HG03060 (cell line): ENCODE measurements around the gene NUAK1.
"Not testable (repeated sequence)": the region's sequence is repeated elsewhere in the genome, so short reads cannot be mapped to it uniquely, and the experiment has no call there.

Source experiments
- ATAC-seq: cut with Tn5 transposase; IDR thresholded peaks from one replicate; pipeline ENCODE4 v1.9.1; 2021; ENCODE audit warnings: low read depth, moderate number of reproducible peaks; ENCODE audit not compliant: unreplicated experiment

The NUAK1 gene

DNA sequence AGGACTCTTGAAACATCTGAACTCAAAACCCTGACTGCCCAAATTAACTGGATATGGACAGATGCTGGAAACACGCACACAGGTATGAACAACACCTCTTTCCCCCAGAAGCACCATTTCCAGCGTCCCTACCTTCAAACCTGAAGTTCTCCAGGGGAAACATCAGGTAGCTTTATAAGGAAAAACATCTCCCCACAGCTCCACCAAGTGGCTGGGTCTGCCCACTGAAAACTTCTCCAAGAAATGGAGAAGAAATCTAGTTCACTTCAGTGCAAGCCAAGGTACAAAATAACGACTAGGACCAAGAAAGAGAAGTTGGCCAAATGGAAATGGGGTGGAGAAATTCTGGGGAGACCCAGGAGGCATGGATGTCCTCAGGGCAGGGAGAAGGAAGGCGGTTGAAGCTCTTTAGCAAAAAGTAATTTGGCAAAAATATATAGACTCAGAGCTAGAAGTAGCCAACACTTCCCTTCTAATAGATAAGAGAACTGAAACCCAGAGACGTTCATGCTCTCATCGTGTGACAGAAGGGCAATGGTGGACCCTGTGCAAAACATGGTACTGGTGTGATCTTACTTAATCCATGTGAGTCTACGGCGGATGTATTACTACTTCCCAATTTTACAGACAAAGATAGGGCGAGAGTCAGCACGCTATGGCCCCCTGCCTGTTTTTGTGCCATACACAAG, 10.5 kb upstream of the NUAK1 start:
- ATAC-seq, result no peak

DNA sequence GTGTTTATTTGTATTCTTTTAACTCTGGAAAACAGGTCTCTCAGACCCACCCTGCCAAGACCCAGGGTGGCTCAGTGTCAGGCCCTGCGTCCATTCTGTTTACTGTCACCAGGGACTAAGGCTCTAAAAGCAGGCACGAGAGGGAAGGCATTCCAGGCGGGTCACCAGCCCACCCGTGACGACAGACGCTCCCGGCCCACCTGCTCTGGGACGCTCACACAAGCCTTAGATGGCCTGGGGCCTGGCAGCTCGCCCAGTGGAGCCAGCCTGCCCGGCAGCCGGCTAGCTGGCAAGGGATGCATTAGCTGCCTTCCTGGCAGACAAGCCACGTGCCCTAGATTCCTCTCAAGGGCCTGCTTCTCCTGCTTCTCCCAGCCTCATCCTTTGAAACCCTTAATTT, 9.2 kb upstream of the NUAK1 start:
- ATAC-seq, result no peak

DNA sequence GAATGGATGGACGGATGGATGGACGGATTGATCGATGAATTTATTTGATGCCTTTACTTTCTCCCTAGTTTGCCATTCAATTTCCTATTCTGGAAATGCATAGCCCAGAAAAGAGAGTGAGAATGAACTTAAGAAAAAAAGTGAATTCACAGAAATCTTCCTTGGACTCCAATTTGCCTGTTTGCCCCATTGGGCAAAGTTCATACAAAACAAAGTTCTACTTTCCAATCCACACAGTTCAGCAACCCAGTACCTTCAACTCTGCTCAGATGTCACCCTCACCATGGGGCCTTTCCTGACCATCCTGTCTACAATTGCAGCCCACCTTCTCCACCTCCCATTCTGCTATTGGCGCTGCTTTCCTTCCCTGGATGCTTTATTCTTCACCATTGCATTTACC, 8.2 kb upstream of the NUAK1 start:
- no peak for ATAC-seq

DNA sequence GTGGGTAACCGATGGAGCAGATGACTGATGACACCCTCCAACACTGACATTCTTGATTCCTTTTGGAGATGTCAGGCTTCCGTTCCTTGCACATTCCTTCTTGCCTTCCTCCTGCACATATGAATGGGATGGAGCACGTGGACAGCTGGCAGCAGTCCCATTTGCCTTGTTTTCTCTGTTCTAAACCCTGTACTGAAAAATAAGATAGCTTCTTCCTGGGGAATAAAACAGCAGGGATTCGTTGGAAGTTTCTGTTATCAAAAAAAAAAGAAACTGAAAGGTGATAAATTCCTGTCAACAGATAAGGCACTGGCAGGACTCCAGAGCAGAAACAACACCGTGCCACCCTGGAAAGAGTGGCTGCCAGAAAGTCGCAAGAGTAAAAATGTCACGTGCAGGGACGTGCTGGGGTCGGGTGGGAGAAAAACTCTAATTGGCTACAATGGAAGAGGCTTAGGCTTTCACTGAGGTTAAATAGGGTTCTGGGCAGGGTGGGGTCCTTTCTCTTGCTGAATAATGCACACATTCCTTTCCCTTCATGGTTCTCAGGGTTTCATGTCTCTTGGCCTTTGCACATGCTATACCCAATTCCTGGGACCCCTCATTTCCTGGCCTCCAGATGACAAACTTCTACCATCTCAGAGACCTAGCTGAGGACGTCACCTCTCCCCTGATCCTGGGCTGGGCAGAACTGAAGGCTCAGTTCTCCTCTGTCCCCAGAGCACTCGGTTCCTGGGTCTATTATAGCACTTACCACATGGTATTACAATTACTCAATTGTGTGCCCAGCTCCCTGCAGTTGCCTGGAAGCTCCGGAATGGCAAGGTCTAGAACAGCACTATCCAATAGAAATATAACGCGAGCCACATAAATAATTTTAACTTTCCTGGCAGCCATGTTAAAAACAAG, 7.0 kb upstream of the NUAK1 start:
- no peak for ATAC-seq

DNA sequence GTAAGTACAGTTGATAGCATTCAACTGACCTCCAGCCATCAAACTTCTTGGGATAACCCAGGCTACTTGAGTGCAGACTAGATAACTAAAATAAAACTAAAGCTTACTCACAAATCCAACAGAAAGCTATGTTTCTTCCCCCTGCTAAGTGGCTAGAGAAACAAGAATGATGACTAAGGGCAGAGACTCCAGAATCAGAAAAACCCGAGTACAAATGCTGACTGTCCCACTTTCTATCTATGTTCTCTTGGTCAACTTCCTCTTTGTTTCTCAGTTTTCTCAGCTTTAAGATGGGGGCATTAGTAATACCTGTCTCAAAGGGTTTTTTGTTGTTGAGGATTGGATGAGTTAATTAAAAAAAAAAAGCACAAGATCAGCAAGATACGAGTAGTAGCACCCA, 6.1 kb upstream of the NUAK1 start:
- no peak for ATAC-seq

DNA sequence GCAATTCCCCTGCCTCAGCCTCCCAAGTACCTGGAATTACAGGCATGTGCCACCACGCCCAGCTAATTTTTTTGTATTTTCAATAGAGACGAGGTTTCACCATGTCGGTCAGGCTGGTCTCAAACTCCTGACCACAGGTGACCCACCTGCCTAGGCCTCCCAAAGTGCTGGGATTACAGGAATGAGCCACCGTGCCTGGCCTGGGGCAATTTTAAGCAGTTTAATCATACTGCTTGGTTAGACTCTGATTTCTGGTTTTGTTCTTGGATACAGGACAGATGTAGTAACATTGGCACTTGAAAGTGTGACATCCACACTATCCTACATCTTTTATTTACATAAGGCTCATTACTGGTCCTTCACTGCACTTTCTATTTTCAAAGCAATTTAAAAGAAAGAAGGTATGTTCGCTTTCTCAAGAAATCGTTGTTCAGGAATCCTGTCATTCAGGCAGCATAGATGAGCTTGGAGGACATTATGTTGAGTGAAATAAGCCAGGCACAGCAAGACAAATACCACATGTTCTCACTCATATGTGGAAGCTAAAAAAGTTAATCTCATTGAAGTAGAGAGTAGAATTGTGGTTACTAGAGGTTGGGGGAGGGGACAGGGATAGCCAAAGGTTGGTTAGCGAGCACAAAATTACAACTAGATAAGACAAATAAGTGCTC, 4.0 kb upstream of the NUAK1 start:
- no peak for ATAC-seq

DNA sequence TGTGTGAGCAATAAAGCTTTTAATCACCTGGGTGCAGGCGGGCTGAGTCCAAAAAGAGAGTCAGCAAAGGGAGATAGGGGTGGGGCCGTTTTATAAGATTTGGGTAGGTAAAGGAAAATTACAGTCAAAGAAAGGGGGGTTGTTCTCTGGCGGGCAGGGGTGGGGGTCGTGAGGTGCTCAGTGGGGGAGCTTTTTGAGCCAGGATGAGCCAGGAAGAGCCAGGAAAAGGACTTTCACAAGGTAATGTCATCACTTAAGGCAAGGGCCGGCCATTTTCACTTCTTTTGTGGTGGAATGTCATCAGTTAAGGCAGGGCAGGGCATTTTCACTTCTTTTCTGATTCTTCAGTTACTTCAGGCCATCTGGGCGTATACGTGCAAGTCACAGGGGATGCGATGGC, 3.2 kb upstream of the NUAK1 start:
- ATAC-seq, result not testable (repeated sequence)

GRCh38 chr12:106141452-106141851, 2.7 kb upstream of the NUAK1 start:
- no peak for ATAC-seq

DNA sequence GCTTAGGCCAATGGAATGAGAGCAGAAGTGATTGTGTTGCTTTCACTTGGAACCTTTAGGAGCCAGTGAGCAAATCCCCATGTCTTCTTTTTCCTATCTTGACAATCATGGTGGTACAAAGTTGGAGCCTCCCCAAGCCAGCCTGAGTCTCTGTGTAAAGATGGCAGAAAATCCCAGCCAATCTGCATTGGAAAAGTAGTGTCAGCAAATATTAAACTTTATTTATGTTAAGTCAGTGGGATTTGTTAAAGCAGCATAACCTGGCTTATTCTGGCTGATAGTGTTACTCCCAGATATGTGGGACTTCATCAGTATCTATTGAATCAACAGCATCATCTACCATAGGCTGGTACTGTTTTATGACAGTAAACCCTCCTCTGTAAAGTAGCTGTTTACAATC, 2.2 kb upstream of the NUAK1 start:
- ATAC-seq, result no peak

GRCh38 chr12:106140223-106140986, 1.7 kb upstream of the NUAK1 start:
- no peak for ATAC-seq

GRCh38 chr12:106139422-106140171, 843 bp upstream of the NUAK1 start:
- no peak for ATAC-seq

DNA sequence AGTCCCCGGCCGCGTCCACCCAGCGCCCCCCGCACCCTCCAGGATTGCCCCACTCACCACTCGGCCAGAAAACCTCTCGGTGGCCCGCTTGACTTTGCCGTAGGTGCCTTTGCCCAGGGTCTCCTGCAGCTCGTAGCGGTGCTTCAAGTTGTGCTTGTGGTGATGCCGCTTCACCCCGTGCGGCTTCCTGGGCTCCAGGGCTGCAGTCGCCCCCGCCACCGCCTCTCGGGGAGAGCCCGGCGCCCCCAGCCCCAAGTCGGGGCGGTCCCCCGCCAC, 459 bp downstream of the NUAK1 start:
- no peak for ATAC-seq

- ATAC-seq, result no peak
Measured at GRCh38 chr12:106137530-106138356, 1.0 kb downstream of the NUAK1 start.

DNA sequence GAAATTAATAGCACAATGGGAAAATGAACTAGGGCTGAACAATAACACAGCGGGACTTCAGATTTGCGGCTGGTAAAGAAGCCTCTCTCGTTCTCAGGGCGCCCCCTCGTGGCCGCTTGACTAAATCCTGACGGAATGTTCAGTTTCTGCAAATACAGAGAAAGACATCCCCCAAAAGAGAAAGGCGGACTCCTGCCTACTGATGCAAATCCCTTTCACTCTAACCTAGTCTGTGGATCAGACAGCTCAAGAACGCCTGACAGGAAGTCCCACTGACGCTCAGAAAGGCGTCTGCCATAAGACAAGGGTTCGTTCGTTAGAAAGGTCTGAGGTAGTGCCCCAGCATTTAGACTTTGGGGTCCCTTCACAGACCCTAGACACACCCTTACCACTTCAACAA, 2.5 kb downstream of the NUAK1 start:
- ATAC-seq, result no peak

DNA sequence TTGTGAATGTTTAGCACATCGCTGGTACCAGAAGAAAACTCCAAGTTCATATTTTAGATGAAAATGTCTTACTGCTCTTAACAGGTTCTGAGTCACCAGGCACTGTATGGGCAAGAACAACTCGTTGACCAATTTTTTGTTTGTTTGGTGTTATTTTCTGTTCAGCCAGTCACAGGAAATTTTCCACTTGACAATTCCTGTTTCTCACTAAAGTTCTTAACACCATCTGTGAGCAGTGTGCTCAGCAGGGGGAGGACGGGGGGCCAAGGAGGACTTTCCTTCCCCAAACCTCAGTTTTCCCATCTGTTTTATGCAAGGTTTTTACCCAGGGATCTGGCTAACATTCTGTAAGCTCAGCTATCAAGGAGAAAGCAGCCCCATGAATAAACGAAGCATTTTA, 3.0 kb downstream of the NUAK1 start:
- ATAC-seq, result no peak

DNA sequence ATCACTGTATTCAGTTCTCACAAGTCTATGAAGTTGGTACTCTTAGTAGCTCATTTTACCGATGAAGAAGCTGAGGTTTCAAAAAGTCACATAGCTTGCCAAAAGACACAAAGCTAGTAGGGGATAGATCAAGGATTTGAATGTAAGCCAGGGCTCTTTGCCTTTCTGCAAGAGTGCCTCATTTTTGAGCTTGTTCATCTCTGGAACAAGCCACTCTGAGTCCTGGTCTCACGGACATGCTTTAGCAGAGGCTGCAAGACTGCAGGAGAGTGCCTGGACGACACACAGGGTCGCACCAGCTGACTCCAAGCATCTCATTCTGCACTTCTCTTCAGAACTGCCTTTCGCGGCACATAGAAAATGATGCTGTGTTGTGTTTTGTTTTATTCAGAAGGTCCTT, 3.7 kb downstream of the NUAK1 start:
- ATAC-seq, result no peak

DNA sequence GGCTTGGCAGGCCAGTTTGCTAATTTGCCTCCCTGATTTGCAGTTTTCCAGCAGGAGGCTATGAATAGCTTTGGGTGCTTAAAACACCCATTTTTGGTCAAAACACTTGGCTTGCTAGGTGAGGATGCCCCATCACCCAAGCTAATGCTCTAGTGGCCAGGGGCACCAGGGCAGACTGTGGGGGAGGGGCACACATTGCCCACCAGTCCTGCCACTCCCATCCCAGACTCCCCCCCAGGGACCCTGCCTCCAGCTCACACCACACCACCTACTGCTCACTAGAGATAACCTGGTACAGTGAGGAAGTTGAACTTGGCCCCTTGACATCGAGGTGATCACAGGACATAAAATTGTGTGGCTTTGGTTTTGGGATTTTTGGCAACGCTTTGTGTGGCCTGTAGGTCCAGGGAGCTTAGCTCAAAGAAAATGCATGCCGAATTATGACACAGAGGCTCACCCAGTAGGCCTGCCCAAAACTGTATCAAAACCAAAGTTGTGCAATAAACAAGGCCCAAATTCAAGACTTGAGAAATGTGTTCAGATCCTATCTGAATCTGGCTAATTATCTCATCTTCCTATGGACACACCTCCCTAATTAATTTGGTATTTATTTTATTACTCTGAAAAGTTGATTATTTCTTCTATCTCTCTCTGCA, 4.3 kb downstream of the NUAK1 start:
- ATAC-seq, result no peak

DNA sequence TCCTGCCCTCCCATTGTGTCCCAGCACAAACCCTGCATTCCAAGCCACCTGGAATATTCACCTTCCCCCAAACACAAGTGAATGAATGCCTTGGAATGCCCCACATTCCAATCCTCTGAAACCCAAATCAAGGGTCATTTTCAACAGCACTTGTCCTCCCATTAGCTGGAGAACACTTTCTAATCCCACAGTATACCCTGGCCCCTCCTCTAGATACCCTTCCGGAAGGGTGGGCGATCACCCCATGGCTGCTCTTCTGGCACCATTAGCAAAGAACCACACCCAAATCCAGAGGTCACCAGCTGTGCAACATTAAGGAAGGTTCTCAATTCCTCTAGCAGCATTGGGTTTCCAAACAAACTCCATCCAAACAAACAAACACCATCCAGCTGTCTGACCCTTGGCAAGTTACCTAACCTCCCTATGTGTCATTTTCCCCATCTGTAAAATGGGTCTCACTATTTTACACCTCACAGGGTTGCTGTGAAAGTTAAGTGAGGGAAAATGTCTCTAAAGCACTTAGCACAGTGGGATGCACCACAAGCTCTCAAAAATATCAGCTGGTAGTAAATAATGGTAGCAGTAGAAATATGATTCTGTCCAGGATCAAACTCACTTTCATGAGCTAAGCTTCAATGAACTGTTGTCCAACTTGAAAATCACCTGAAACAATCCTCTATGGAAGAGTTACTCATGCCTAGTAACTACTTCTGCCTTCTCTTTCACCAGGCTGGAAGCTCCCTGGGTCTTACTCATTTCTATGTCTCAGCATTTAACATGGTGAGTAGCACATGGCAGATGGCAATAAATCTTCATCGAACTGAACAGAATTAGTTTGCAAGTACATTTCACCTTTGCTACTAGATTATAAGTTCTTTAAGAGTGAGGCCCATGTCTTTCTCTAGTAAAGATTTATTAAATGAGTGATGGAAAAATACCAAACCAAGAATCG, 5.3 kb downstream of the NUAK1 start:
- ATAC-seq, result no peak
